Sigmoid colon (tissue), 4 donors: Measurements from ENCODE around the gene FAM186B.

ENCODE experiments used
- EP300 ChIP-seq, 4 donors: sonication (generic); formaldehyde crosslinking; IDR thresholded peaks; one replicate each; pipeline ENCODE4 v1.6.1; 2017; ENCODE audit warnings: antibody characterized with exemption in 4 of 4
- POLR2A ChIP-seq, 2 donors: fragments of 450-650 bp; IDR thresholded peaks; one replicate each; pipeline ENCODE4 v1.6.1; 2016; ENCODE audit warnings: antibody characterized with exemption in 2 of 2, mild to moderate bottlenecking in 2 of 2, moderate library complexity in 2 of 2
- POLR2AphosphoS5 ChIP-seq, 4 donors: sonication (generic); formaldehyde crosslinking; IDR thresholded peaks; one replicate each; pipeline ENCODE4 v1.6.1; 2017; ENCODE audit warnings: antibody characterized with exemption in 4 of 4
- TF ChIP-seq, protein P1 (sequence below), 4 experiments: fragments of 450-650 bp in 3 of 4; fragments of 200-600 bp in 1 of 4; IDR thresholded peaks; one replicate each; pipeline ENCODE4 v1.5.1; 2016 to 2019; ENCODE audit warnings: antibody characterized with exemption in 4 of 4, mild to moderate bottlenecking in 3 of 4, moderate library complexity in 2 of 4

DNA sequence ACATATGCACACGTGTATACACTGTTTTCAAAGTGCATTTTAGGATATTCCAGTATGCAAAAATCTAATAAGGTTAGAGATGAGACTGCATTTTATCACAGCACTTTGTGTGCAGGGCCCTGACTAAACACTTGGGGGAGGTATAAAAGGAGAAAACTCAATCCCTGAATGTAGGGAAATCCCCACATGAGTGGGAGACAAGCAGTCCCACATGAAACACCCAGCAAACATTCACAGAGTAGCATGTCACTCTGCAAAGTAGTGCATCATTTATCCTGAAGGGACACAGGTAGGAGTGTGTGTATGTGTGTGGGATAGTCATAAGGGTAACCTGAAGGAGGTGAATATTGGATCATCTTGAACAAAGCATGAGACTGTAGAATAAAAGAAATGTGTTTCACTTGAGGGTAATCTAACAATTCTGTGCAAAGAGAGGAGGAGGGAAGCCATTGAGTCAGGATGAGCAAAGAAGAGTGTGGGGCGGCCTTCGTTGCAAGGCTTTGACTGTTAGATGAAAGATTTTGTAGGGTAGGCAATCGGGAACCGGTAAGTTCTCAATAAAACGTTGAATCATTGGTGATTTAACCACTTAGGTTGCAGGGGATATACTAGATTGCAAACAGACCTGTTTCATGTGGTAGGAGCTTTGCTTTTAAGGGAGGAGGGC, 20.9 kb upstream of the FAM186B start:
- no peak for TF ChIP-seq POLR2AphosphoS5 (IDR thresholded peaks at IDR 0.05)
- TF ChIP-seq, protein P1, sequence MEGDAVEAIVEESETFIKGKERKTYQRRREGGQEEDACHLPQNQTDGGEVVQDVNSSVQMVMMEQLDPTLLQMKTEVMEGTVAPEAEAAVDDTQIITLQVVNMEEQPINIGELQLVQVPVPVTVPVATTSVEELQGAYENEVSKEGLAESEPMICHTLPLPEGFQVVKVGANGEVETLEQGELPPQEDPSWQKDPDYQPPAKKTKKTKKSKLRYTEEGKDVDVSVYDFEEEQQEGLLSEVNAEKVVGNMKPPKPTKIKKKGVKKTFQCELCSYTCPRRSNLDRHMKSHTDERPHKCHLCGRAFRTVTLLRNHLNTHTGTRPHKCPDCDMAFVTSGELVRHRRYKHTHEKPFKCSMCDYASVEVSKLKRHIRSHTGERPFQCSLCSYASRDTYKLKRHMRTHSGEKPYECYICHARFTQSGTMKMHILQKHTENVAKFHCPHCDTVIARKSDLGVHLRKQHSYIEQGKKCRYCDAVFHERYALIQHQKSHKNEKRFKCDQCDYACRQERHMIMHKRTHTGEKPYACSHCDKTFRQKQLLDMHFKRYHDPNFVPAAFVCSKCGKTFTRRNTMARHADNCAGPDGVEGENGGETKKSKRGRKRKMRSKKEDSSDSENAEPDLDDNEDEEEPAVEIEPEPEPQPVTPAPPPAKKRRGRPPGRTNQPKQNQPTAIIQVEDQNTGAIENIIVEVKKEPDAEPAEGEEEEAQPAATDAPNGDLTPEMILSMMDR (IDR thresholded peaks at IDR 0.05): no peak
- TF ChIP-seq POLR2A (IDR thresholded peaks at IDR 0.05): no peak
- no peak for TF ChIP-seq EP300 (IDR thresholded peaks at IDR 0.05)
